Fibroblast of pulmonary artery (primary cell): ENCODE data around the gene FBXW8.
A peak's percentile ranks its signal among the peaks of the same experiment; 100 is the strongest.

Experiments
- DNase-seq: peaks from one replicate; pipeline ENCODE4 v3.0.0-alpha.2; 2010; ENCODE audit warnings: low read depth
- H3K4me3 ChIP-seq: replicated peaks from 2 replicates; pipeline ENCODE4 v1.5.1; 2011; ENCODE audit warnings: low read depth, mild to moderate bottlenecking, control low read depth, low read length, moderate library complexity
- TF ChIP-seq, protein P1 (sequence below): IDR thresholded peaks from 2 replicates; pipeline ENCODE4 v1.5.1; 2011; ENCODE audit warnings: mild to moderate bottlenecking, control low read depth, low read length, inconsistent platforms; ENCODE audit errors: missing control alignments

FBXW8 gene

GRCh38 chr12:116980083-116980482 lies 69.3 kb downstream of the FBXW8 start:
- DNase-seq, result no peak
- TF ChIP-seq, protein P1, sequence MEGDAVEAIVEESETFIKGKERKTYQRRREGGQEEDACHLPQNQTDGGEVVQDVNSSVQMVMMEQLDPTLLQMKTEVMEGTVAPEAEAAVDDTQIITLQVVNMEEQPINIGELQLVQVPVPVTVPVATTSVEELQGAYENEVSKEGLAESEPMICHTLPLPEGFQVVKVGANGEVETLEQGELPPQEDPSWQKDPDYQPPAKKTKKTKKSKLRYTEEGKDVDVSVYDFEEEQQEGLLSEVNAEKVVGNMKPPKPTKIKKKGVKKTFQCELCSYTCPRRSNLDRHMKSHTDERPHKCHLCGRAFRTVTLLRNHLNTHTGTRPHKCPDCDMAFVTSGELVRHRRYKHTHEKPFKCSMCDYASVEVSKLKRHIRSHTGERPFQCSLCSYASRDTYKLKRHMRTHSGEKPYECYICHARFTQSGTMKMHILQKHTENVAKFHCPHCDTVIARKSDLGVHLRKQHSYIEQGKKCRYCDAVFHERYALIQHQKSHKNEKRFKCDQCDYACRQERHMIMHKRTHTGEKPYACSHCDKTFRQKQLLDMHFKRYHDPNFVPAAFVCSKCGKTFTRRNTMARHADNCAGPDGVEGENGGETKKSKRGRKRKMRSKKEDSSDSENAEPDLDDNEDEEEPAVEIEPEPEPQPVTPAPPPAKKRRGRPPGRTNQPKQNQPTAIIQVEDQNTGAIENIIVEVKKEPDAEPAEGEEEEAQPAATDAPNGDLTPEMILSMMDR, result no peak
- H3K4me3 ChIP-seq, result no peak overlapping the region

GRCh38 chr12:116982791-116983411 lies 72.2 kb downstream of the FBXW8 start:
- no peak overlapping the region for H3K4me3 ChIP-seq
- DNase-seq, result peak; percentile 57
- TF ChIP-seq, protein P1, result no peak

GRCh38 chr12:116984098-116984497 lies 73.3 kb downstream of the FBXW8 start:
- TF ChIP-seq, protein P1, result no peak
- DNase-seq, result no peak
- no peak overlapping the region for H3K4me3 ChIP-seq

DNA sequence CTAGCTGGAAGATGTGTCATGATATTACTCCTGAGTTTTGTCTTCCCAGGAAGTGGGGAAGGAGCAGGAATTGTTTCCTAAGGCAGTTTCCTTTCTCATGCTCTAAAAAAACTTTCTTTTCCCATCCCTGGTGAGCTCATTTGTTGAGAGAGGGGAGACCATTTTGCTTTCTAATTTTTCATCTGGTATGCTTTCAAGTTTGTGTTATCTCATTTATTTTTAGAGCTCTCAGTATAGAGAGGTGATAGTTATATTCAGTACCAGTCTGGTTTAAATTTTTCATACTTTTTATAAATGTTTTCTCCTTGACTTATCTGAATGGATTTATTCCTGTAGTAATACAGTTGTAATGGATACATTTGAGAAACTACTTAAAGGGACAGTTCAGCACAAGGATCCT lies 79.6 kb downstream of the FBXW8 start:
- no peak for DNase-seq
- TF ChIP-seq, protein P1, result no peak
- H3K4me3 ChIP-seq, result no peak overlapping the region

- no peak for DNase-seq
- no peak overlapping the region for H3K4me3 ChIP-seq
- TF ChIP-seq, protein P1, result no peak
Observed at GRCh38 chr12:116990971-116991966, 80.5 kb downstream of the FBXW8 start.

DNA sequence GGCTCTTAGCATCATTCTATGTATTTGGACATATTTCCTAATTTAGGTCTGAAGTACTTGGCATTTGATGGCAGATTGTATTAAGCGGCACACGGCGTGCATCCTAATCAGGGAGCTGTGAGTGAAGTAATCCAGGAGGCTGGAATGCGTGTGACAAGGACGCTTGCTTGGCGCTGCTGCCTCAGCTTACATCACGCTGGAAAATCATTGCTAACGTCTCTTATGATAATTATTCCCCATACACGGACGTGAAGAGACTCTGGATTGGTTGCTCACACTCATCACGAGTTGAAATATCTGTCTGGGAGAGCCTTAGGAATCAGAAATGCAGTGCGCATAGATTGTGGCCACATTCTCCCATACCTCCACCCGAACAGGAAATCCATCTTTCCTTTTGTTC lies 85.3 kb downstream of the FBXW8 start:
- H3K4me3 ChIP-seq, result no peak overlapping the region
- peak; percentile 74 for DNase-seq
- TF ChIP-seq, protein P1, result no peak
